Activated CD4-positive, alpha-beta T cell treated with anti-CD3 and anti-CD28 coated beads, Interleukin-2, amount 50 U/mL, for 48 hours (primary cell): ENCODE measurements around the gene RRM1.
"Not testable (repeated sequence)": the region's sequence is repeated elsewhere in the genome, so short reads cannot be mapped to it uniquely, and the experiment has no call there.

Experiments used
- DNase-seq, 2 experiments: peaks; one replicate each; pipeline ENCODE4 v3.0.0-alpha.2; 2020

Gene RRM1

GRCh38 chr11:4084406-4085125, 10.0 kb upstream of the RRM1 start:
- no peak for DNase-seq

GRCh38 chr11:4085575-4085974, 9.0 kb upstream of the RRM1 start:
- DNase-seq = no peak

GRCh38 chr11:4086575-4087353, 7.8 kb upstream of the RRM1 start:
- DNase-seq = no peak

- DNase-seq = no peak
These were observed 7.0 kb upstream of the RRM1 start for GRCh38 chr11:4087551-4087950.

GRCh38 chr11:4090258-4090657, 4.3 kb upstream of the RRM1 start:
- DNase-seq = no peak

GRCh38 chr11:4092026-4092425, 2.6 kb upstream of the RRM1 start:
- no peak for DNase-seq

GRCh38 chr11:4093519-4094347, 866 bp upstream of the RRM1 start:
- no peak for DNase-seq

GRCh38 chr11:4095509-4096230, 1.1 kb downstream of the RRM1 start:
- no peak for DNase-seq

GRCh38 chr11:4098026-4098621, 3.5 kb downstream of the RRM1 start:
- DNase-seq = no peak

GRCh38 chr11:4102711-4103110, 8.1 kb downstream of the RRM1 start:
- no peak for DNase-seq

- no peak for DNase-seq
These were observed 8.7 kb downstream of the RRM1 start for GRCh38 chr11:4103269-4103668.

- no peak for DNase-seq
These were observed 11.3 kb downstream of the RRM1 start for GRCh38 chr11:4105916-4106315.

- DNase-seq = no peak
These were observed 17.2 kb downstream of the RRM1 start for GRCh38 chr11:4111834-4112233.

- no peak for DNase-seq
These were observed 20.5 kb downstream of the RRM1 start for GRCh38 chr11:4115128-4115527.

- no peak for DNase-seq
These were observed 23.5 kb downstream of the RRM1 start for GRCh38 chr11:4118107-4118506.

GRCh38 chr11:4123218-4123617, 28.6 kb downstream of the RRM1 start:
- DNase-seq = no peak

- no peak for DNase-seq
These were observed 30.5 kb downstream of the RRM1 start for GRCh38 chr11:4125141-4125540.

- DNase-seq = no peak
These were observed 32.8 kb downstream of the RRM1 start for GRCh38 chr11:4127357-4127756.

- not testable (repeated sequence) for DNase-seq
These were observed 35.6 kb downstream of the RRM1 start for GRCh38 chr11:4130219-4130618.

- DNase-seq = no peak
These were observed 40.2 kb downstream of the RRM1 start for GRCh38 chr11:4134806-4135205.

- no peak for DNase-seq
These were observed 43.9 kb downstream of the RRM1 start for GRCh38 chr11:4138497-4138896.

- no peak for DNase-seq
These were observed 45.6 kb downstream of the RRM1 start for GRCh38 chr11:4140067-4140636.
